Lower leg skin (tissue), 3 donors: Measurements from ENCODE around the gene GRIK4.

Source experiments
- CTCF ChIP-seq, 3 donors: fragments of 450-650 bp; IDR thresholded peaks; one replicate each; pipeline ENCODE4 v1.5.1; 2016; ENCODE audit warnings: antibody characterized with exemption in 3 of 3, mild to moderate bottlenecking in 3 of 3, moderate library complexity in 2 of 3
- POLR2A ChIP-seq, 2 donors: fragments of 450-650 bp; IDR thresholded peaks; one replicate each; pipeline ENCODE4 v1.6.1; 2016 to 2017; ENCODE audit warnings: antibody characterized with exemption in 2 of 2, mild to moderate bottlenecking in 1 of 2, moderate library complexity in 1 of 2

- TF ChIP-seq POLR2A (IDR thresholded peaks at IDR 0.05) (no peak), CTCF (IDR thresholded peaks at IDR 0.05) (no peak)
Observed at GRCh38 chr11:120722524-120722923, 211.0 kb downstream of the GRIK4 start.
